ENCODE data around the gene SLC37A4. TPM values are rescaled to one million over a fixed set of nuclear protein-coding genes. Genes with fewer than 3 reads are reported as not detected.
A peak's percentile ranks its signal among the peaks of the same experiment; 100 is the strongest.

SLC37A4 gene
- total and polyA plus RNA-seq, 2 of the 13 experiments (the other 11 are each of a cell fraction or from before 2014, with no cell fraction given), result 43.0 to 56.1 TPM

DNA sequence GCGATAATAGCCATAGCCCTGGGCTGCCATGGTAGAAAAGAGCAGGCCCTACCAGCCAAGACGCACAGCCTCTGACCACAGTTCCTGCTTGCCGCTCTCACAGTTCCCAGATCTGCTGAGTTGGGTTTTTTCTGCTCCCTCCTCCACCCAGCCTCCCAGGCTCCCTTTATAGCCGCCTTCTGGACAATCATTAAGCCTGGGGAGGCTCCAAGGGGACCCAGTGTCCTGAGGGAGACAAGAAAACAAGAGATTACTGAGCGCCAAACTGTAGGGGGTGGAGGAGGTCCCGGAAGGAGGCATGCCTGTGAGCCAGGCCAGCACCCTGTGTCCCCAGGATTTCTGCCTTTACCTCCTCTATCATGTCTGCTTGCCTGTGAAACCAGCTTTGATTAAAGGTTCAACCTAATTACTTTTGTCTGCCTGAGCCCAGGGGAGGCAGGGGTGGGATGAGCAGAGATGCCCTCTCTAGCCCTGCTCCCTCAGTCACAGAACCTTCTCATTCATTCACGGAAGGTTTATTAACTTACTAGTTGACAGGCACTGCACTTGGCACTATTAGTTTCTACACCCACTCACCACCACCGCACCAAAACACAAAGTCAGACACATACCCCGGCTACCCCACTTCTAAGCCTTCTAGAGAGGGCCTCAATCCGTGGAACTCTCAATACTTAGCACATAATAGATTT is 1.2 kb downstream of the SLC37A4 start (continued):
- TF ChIP-seq, protein P1, sequence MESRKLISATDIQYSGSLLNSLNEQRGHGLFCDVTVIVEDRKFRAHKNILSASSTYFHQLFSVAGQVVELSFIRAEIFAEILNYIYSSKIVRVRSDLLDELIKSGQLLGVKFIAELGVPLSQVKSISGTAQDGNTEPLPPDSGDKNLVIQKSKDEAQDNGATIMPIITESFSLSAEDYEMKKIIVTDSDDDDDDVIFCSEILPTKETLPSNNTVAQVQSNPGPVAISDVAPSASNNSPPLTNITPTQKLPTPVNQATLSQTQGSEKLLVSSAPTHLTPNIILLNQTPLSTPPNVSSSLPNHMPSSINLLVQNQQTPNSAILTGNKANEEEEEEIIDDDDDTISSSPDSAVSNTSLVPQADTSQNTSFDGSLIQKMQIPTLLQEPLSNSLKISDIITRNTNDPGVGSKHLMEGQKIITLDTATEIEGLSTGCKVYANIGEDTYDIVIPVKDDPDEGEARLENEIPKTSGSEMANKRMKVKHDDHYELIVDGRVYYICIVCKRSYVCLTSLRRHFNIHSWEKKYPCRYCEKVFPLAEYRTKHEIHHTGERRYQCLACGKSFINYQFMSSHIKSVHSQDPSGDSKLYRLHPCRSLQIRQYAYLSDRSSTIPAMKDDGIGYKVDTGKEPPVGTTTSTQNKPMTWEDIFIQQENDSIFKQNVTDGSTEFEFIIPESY (CRISPR knock-in tag; IDR thresholded peaks at IDR 0.05), result no peak
- TF ChIP-seq NFATC3 (CRISPR knock-in tag; IDR thresholded peaks at IDR 0.05) (no peak), ZNF776 (CRISPR knock-in tag; IDR thresholded peaks at IDR 0.05) (no peak), THAP11 (CRISPR knock-in tag; IDR thresholded peaks at IDR 0.05) (no peak), BCL6 (CRISPR knock-in tag; IDR thresholded peaks at IDR 0.05) (no peak), ZFP36L1 (CRISPR knock-in tag; IDR thresholded peaks at IDR 0.05) (no peak), ZNF713 (CRISPR knock-in tag; IDR thresholded peaks at IDR 0.05) (no peak), ZNF879 (CRISPR knock-in tag; IDR thresholded peaks at IDR 0.05) (no peak), KAT7 (CRISPR knock-in tag; IDR thresholded peaks at IDR 0.05; ENCODE audit: borderline replicate concordance) (no peak; the same call in 1 of the 2 replicates), ZNF484 (CRISPR knock-in tag; IDR thresholded peaks at IDR 0.05; ENCODE audit: borderline replicate concordance, low read depth) (no peak), MYNN (CRISPR knock-in tag; IDR thresholded peaks at IDR 0.05; ENCODE audit: low read depth) (no peak), ZKSCAN8 (CRISPR knock-in tag; IDR thresholded peaks at IDR 0.05; ENCODE audit: borderline replicate concordance) (0 out of 2 replicates have a peak, but pooled peaks have one; percentile 20), PCBP2 (optimal IDR thresholded peaks at IDR 0.05; ENCODE audit: low read depth, low read length, poor library complexity, severe bottlenecking) (no peak), KLF16 (CRISPR knock-in tag; IDR thresholded peaks at IDR 0.05) (peak in 1 of 2 experiments; percentile 42; a peak in 1 of 4 replicates), ZNF644 (CRISPR knock-in tag; IDR thresholded peaks at IDR 0.05; ENCODE audit: low read depth) (no peak), ZNF616 (CRISPR knock-in tag; IDR thresholded peaks at IDR 0.05; ENCODE audit: low read depth) (no peak)
- TF ChIP-seq, protein P2, sequence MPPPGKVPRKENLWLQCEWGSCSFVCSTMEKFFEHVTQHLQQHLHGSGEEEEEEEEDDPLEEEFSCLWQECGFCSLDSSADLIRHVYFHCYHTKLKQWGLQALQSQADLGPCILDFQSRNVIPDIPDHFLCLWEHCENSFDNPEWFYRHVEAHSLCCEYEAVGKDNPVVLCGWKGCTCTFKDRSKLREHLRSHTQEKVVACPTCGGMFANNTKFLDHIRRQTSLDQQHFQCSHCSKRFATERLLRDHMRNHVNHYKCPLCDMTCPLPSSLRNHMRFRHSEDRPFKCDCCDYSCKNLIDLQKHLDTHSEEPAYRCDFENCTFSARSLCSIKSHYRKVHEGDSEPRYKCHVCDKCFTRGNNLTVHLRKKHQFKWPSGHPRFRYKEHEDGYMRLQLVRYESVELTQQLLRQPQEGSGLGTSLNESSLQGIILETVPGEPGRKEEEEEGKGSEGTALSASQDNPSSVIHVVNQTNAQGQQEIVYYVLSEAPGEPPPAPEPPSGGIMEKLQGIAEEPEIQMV (CRISPR knock-in tag; IDR thresholded peaks at IDR 0.05; ENCODE audit: low read depth), result 0 out of 2 replicates have a peak, but pooled peaks have one; percentile 22
- TF ChIP-seq, protein P3, sequence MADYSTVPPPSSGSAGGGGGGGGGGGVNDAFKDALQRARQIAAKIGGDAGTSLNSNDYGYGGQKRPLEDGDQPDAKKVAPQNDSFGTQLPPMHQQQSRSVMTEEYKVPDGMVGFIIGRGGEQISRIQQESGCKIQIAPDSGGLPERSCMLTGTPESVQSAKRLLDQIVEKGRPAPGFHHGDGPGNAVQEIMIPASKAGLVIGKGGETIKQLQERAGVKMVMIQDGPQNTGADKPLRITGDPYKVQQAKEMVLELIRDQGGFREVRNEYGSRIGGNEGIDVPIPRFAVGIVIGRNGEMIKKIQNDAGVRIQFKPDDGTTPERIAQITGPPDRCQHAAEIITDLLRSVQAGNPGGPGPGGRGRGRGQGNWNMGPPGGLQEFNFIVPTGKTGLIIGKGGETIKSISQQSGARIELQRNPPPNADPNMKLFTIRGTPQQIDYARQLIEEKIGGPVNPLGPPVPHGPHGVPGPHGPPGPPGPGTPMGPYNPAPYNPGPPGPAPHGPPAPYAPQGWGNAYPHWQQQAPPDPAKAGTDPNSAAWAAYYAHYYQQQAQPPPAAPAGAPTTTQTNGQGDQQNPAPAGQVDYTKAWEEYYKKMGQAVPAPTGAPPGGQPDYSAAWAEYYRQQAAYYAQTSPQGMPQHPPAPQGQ (CRISPR knock-in tag; IDR thresholded peaks at IDR 0.05; ENCODE audit: borderline replicate concordance), result no peak
- TF ChIP-seq, protein P4, sequence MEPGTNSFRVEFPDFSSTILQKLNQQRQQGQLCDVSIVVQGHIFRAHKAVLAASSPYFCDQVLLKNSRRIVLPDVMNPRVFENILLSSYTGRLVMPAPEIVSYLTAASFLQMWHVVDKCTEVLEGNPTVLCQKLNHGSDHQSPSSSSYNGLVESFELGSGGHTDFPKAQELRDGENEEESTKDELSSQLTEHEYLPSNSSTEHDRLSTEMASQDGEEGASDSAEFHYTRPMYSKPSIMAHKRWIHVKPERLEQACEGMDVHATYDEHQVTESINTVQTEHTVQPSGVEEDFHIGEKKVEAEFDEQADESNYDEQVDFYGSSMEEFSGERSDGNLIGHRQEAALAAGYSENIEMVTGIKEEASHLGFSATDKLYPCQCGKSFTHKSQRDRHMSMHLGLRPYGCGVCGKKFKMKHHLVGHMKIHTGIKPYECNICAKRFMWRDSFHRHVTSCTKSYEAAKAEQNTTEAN (CRISPR knock-in tag; conservative IDR thresholded peaks at IDR 0.05), result no peak
- TF ChIP-seq, protein P5, sequence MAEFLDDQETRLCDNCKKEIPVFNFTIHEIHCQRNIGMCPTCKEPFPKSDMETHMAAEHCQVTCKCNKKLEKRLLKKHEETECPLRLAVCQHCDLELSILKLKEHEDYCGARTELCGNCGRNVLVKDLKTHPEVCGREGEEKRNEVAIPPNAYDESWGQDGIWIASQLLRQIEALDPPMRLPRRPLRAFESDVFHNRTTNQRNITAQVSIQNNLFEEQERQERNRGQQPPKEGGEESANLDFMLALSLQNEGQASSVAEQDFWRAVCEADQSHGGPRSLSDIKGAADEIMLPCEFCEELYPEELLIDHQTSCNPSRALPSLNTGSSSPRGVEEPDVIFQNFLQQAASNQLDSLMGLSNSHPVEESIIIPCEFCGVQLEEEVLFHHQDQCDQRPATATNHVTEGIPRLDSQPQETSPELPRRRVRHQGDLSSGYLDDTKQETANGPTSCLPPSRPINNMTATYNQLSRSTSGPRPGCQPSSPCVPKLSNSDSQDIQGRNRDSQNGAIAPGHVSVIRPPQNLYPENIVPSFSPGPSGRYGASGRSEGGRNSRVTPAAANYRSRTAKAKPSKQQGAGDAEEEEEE (CRISPR knock-in tag; IDR thresholded peaks at IDR 0.05; ENCODE audit: borderline replicate concordance), result no peak

Measured in HepG2 (cell line).